GM18511 (cell line): Measurements from ENCODE around the gene CFAP251.

Source experiments
- ATAC-seq: cut with Tn5 transposase; IDR thresholded peaks from one replicate; pipeline ENCODE4 v1.9.1; 2021; ENCODE audit warnings: mild to moderate bottlenecking, moderate library complexity; ENCODE audit not compliant: unreplicated experiment

The CFAP251 gene

GRCh38 chr12:122049827-122050226 is 131.4 kb downstream of the CFAP251 start:
- no peak for ATAC-seq

GRCh38 chr12:122050706-122051105 is 132.3 kb downstream of the CFAP251 start:
- no peak for ATAC-seq

DNA sequence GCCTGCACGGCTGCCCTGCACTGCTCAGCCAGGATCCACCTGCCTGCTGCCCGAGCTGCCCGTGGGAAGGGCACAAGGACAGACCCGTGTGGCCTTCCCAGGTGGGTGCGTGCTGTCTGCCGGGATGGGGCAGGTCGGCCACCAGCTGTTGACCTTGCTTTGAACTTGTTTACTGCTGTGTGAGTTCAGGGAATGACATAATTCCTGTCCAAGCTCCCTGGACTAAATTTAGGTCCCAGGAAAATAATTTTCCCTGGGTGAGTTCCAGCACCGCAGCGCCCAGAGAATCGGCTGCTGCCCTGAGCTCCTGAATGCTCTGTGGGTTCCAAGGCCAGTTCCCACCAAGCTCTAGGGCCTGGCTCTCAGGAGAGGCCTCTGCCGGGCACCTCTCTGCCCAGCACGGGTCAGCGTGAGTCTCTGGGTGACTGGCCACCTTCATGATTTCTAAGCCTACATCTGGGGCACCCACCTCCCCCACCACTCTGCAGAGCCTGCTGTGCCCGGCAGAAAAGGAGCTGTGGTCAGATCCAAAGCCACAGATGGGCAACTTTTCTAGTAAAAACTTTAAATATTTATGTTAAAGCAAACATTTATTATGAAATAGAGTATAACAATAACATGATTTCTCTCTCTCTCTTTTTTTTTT is 133.0 kb downstream of the CFAP251 start:
- ATAC-seq: no peak

- no peak for ATAC-seq
These were observed 133.9 kb downstream of the CFAP251 start for GRCh38 chr12:122052285-122052684.
